Superior temporal gyrus (tissue), 1 donor: Measurements from ENCODE around the gene SRRM3.
"Not testable (repeated sequence)": the region's sequence is repeated elsewhere in the genome, so short reads cannot be mapped to it uniquely, and the experiment has no call there.

Experiments used
- DNase-seq: peaks from one replicate; pipeline ENCODE4 v3.0.0-alpha.2; 2016; ENCODE audit errors: extremely low spot score

Gene SRRM3

DNA sequence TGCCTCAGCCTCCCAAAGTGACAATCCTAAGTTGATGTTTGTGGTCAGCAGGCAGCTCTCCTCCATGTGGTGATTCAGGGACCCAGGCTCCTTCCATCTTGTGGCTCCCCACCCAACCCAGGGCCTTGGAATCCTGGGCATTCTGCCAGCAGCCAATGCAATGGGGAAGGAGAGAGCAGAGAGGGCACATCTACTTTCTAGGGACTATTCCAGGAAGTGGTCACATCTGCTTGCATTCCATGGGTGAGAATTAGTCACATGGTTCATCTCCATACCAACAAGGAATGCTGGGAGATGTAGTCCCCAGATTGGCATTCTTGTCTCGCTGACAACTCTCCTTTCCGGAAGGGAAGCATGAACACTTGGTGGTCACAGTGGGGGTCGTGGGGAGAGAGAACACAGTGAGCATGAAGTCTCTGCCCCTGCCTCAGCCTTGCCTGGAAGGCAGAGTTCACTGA is 9.9 kb upstream of the SRRM3 start:
- DNase-seq = no peak

DNA sequence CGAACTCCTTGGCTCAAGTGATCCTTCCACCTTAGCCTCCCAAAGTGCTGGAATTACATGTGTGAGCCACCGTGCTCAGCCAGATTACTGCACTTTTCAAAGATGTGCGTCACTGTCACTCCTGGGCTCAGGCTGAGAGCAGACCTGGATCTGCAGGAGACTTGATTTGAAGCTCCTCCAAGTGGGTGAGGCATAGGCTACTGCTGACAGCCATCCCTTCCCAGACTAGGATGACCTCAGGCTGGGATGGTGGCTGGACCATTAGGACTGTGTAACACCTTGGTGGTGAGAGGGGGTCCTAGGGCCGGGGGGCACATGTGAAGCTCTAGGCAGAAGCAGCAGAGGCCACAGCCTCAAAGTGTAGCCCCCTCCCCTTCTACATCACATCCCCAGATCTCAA is 8.2 kb upstream of the SRRM3 start:
- DNase-seq = no peak

DNA sequence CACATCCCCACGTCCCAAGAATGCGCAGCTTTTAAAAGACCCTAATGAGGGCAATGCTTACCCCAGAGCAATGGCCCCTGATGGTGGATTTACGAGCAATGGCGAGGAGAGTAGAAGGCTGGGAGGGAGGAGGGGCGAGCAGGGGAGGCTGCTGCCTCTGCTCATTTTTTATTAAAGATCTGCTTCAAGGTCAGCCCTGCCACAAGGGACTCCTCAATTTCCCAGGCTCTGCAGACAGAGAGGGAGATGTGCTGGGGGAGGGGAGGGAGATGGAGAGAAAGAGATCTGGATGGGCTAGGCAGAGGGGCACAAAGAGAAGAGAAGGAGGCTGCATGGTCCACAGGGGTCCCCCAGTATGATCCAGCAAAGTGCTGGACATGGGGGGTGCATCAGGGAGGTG is 7.8 kb upstream of the SRRM3 start:
- DNase-seq = no peak

DNA sequence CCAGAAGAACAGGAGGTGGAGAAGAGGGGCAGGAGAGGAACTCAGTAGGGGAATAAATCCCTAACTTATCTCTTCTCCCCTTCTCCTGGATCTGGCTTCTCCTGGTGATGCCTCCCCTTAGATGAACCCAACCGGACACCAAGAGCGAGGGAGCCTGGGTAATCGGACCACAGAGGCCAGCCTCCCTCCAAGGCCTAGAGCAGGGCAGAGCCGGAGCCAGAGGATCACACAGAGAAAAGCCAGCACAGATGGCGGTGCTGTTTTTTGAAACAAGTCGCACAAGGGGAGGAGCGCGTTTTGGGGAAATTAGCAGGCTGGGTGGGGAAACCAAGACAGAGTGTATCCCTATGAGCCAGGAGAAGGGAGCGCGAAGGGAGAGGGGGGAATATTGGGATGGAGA is 4.9 kb upstream of the SRRM3 start:
- no peak for DNase-seq

DNA sequence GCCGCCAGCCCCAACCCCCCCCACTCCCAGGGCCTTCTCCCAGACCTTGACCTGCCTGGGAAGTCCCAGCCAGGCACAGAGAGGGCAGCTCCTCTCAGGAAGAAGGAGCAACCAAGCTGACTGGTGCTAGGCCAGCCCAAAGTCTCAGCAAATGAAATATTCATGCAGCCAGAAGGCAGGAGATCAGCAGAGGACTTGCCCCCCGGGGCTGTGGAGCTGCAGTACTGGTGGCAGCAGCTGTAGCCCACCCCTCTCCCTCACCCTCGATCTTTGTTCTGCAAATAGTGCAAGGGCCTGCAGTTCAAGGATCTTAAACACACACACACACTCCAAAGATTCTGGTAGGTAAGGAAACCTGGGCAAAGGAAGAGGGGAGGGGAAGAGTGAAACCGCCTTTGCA is 3.5 kb upstream of the SRRM3 start:
- no peak for DNase-seq

DNA sequence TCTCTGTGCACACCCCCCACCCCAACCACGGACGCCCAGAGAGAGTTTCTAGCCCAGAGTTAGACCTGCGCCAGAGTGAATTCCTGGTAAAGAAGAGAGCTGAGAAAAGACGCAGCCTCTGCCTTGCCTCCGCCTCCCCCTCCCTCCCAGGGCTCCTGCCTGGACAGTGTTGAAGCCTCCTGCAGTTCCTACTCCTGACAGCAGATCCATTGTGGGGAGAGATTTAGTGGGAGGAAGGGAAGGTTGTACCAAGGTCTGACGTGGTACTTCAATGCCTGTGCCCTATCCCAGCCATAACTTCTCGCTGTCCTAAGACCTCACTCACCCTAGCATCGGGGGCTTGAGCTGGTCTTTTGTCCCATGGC is 952 bp downstream of the SRRM3 start:
- peak; percentile 21 for DNase-seq

DNA sequence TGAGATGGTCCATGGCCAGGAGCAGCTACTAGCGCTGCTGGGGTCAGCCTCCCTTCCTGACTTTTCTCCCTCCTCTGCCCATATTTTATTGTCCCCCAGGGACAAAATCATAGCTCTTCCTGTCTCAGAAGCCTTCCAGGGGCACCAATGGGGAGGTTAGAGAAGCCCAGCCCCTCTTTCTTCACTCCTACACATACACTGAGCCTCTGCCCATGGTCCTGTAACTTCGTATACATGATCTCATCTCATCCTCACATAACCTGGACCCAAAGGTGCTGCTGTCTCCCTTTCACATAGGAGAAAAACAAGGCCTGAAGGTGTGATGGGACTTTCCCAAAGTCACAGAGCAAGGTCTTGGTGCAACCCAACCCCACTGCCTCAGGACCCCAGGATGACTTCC is 2.5 kb downstream of the SRRM3 start:
- DNase-seq = no peak

DNA sequence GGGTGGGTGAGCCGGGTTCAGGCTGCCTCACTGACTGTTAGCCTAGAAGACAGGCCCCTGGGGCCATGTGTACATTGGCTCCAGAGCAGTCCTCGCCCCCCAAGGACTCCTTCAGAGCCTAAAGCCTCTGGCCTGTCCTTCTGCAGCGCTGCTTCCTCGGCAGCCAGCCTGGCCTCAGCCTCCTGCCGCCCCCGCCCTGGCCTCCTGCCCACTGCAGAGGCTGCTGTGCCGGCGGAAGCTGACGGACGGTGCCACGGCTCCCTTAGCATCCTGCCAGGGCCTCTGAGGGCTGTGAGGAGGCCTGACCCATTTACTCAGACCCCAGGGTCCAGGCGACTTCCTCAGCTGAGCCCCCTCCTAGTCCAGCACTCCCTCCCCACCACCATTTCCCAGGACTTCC is 4.9 kb downstream of the SRRM3 start:
- DNase-seq = no peak

DNA sequence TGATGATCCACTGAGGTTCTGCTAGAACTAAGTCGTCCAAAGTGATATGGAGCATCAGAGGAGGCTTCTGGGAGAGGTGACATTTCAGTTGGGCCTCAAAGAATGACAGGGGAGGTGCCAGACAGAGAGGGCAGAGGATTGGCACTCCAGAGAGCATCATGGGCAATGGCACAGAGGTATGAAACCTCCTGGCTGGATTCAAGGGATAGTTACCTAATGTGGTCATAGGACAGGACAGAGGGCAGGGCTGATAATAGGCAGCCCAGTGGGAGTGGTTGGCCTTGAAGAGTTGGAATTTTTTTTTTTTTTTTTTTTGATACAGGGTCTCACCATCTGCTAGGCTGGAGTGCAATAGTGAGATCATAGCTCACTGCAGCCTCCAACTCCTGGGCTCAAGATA is 7.6 kb downstream of the SRRM3 start:
- DNase-seq = no peak

DNA sequence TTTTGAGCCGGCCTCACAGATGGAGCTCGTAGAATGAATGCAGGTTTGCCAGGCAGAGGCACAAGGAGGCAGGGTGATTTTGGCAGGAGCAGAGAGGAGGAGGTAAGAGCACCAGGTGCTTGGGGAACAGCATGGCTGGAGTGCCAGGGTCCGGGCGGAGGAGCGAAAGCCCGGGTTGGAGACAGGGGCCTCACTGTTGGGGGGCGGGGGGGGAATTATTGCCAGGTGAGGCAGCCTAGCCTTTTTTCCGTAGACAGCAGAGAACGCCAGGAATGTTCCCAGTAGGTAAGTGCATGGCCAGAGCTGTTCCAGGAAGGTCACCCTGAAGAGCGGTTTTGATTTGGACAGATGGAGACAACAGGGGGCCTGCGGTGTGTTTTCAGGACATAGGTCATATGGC is 9.5 kb downstream of the SRRM3 start:
- DNase-seq = no peak

DNA sequence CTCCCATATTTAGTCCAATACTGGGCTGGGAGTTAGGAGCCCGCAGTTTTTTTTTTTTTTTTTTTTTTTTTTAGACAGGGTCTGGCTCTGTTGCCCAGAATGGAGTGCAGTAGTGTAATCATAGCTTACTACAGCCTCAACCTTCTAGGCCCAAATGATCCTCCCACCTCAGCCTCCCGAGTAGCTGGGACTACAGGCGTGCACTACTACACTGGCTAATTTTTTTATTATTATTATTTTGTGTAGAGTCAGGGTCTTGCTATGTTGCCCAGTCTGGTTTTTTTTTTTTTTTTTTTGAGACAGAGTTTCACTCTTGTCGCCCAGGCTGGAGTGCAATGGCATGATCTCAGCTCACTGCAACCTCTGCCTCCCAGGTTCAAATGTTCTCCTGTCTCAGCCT is 13.7 kb downstream of the SRRM3 start:
- not testable (repeated sequence) for DNase-seq

DNA sequence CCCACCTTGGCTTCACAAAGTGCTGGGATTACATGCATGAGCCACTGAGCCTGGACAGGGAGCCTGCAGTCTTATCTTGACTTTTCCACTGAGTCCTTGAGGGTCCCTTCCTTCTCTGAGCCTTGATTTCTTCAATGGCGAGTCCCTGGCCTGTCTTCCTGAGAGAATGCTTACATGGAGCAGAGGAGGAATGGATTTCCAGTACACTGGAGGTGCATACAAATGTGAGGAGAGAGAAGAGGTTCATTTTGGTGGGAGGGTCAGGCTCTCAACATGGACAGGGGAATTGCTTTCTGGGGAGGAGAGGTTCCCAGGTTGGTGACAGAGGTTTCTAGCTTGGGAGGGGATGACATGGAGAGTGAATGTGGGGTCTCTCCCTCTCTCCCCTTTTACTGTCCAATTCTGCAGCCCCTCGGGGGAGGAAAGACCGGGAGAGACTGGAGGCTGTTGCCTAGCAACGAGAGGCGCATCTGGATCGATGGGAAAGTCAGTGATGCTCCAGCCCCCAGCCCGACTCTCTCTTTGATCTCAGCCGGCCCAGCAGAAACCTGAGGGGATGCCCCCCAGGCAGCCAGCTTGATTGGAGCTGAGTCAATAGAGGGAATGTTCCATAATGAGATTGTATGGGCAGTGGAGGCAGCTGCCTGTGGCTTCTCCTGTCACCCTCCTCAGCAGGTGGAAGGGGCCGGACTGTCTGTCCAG is 14.8 kb downstream of the SRRM3 start:
- DNase-seq = no peak

DNA sequence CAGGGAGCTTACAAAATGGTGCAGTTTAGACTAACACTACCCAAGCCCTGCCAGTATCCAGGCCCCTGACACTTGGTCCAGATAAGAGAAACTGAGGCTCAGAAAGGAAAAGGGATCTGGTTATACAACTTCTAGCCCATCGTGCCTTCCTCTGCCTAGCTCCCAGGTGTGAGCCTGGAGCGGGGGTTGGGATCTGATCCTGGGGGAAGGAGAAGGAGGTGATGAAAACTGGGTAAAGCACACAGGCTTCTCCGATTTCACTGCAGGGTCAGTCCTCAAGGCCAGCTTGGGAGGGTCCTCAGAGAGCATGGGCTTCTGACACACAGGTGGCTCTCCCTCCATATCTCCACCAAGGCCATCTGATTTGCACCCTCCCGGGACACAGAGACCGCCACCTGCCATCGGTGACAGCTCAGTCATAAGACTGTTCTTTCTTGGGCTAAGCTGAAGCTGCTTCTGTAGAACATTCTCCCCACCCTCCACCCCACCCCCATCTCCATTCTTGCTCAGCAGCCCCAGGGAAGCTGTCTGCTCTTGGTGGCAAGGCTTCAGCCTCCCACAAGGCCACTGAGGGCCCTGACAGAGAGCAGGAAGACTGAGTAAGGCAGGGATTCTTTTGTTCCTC is 16.4 kb downstream of the SRRM3 start:
- DNase-seq = no peak

DNA sequence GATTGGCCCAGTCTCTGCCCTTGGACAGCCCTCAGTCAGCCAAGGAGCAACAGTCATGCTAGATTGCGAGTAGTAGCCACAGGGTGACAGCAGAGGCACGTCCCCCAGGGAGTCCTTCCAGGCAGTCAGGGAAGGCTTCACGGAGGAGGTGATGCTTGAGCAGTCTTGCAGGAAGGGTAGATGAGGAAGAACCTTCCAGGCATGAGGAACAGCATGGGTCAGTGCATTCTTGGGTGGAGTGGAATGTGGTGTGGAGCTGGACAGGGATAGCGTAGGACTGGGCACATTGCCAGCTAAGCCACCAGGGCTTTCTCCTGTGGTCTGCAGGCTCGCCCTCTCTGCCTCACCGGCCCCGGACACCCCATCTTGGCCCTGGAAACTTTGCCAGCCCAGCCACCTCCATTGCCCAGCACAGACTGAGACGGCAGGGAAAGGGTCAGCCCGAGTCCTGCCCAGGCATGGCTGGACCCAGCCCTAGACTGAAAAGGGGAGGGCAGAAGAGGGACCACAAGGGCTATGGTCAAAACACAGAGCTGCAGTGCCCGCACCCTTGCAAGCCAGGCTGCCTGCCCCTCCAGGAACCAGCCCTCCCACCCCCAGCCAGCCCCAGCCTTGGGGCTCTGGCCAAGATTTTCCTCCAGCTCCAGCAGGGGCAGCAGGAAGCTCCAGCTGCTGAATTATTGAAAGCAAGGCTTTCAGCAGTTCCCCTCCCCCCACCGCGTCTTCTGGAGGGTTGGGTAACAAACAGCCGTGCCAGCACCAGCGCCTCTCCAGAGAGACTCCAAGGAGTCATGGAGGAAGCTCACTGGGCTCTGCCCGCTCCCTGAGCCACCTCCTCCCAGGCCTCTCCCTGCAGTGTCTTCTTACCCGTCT is 18.7 kb downstream of the SRRM3 start:
- peak; percentile 31 for DNase-seq

DNA sequence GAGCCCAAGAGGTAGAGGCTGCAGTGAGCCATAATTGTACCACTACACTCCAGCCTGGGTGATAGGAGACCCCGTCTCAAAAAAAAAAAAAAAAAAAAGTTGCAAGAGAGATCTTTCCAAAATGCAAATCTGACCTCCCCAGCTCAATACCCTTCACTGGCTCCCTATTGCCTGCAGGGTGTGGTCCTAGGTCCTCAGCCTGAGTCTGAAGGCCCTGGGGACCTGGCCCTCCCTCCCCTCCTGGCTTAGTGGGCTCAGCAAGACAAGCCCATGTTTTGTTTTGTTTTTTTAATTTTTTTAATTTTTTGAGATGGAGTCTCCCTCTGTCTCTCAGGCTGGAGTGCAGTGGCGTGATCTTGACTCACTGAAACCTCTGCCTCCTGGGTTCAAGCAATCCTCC is 20.6 kb downstream of the SRRM3 start:
- DNase-seq = no peak

DNA sequence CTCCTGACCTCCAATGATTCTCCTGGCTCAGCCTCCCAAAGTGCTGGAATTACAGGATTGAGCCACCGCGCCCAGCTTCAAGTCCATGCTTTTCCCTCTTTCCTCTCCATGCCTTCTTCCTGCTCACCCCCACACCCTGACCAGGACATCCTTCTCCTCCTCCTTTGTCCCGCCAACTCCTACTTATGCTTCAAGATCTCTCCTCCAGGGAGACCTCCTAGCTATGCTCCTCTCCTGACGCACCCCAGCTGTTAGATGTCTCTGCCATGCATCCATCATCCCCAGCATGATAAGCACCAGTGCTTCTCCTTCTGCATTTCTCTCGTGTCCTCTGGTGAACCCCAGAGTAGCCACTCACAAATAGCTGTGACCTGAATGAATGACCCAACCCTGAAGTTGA is 21.1 kb downstream of the SRRM3 start:
- DNase-seq = no peak

DNA sequence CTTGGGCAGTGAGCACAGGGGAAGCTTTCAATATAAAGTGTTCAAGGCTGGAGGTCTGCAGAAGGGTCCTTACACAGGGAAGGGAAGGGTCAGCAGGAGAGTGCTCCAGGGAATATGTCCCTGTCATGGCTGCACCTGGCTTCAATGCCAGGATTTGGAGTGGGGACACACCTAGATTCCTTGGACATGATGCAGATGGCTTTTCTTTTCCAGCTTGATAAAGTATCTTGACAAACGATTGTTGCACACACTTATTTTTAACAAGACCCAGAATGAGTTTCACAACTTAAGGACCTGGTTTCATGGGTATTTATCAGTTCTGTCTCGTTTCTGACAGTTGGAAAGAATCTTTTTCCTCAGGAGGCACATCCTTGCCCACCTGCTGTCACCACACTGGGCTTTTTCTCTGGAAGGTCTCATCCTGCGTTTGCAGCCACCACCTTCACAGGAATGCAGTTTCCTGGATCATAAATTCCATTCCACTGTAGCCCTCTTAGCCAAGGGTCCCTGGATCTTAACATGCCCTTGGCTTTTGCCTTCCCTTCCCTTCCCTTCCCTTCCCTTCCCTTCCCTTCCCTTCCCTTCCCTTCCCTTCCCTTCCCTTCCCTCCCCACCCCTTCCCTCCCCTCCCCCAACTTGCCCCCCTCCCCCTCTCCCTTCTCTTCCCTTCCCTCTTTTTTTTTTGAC is 21.7 kb downstream of the SRRM3 start:
- no peak for DNase-seq

DNA sequence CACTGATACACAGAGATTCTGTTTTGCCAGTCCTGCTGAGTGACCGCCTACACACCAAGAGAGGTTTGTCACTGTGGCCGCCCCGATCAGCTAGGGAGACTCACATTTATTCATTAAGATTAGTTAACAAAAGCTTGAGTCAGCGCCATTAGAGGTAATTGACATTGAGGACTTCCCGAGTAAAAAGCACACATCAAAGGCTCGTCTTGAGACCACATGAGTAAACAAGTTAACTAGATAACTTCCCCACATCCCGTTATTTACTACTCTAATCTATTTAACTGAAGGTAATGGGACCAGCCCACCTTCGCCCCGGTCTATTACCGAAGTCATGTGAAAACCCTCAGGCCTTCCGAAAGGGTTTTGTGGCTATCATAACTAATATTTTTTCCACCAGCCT is 23.0 kb downstream of the SRRM3 start:
- DNase-seq = no peak

DNA sequence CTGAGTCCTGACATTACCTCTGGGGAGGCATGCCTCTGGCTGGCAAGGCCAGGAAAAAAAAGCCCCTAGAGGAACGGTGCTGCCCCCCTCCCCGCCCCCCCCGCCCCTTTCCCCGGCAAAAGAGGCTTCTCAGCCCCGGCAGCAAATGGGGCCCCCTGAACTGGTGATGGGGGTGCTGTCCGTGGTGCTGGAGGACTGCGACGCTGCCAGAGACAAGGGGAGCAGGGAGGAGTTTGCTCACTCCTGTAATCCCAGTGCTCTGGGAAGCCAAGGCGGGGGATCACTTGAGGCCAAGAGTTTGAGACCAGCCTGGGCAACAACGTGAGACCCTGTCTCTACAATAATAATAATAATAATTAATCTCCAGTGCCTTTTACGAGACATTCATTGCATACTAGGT is 23.7 kb downstream of the SRRM3 start:
- DNase-seq = no peak

DNA sequence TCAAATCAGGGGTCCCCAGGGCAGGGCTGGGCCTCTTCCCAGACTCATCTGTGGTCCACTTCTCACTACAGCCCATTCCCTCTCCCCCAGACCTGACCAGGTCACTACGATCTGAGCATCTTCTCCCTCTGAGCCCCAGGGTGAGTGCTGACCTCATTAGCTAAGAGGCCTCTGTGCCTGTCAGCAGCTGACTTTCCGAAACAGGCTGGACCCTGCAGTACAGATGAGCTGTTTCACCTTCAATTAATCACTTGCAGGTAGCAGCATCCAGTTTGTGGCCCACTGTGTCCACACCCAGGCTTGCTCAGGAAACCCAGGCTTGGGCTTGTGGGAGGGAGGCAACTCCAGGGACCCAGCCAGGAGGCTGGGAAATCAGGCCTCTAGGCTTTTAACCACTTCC is 24.3 kb downstream of the SRRM3 start:
- DNase-seq = no peak

DNA sequence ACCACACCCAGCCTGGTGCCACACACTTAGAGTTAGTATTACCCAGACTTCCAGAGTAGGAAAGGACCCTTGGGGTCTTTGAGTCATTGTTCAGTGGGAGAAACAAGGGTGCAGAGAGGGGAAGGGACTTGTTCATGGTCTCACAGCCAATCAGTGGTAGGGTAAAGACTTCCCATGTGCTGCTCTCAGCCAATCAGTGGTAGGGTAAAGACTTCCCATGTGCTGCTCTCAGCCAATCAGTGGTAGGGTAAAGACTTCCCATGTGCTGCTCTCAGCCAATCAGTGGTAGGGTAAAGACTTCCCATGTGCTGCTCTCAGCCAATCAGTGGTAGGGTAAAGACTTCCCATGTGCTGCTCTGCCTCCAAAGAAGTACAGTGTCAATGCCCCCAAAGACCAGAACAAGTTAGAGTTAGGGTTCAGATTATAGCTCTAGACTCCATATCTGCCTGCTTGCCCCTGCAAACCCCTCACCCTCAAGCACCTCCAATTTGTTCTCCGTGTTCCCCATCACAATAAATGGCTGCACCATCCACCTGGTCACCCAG is 25.3 kb downstream of the SRRM3 start:
- DNase-seq = not testable (repeated sequence)

DNA sequence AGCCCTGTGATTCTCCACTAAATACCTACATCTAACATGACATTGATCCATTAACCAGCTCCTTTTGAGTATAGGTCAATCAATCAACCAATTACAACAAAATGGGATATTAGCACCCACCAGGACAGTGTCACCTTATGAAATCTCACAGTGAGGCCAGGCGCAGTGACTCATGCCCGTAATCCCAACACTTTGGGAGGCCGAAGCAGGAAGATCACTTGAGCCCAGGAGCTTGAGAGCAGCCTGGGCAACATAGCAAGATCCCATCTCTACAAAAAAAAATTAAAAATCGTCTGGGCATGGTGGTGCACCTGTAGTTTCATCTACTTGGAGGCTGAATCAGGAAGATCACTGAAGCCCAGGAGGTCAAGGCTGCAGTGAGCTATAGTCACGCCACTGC is 28.5 kb downstream of the SRRM3 start:
- no peak for DNase-seq
